ENCODE results near the gene CDH4.

Gene CDH4

GRCh38 chr20:61684136-61684535 lies 432.1 kb downstream of the CDH4 start:
- H3K9me3 ChIP-seq (ENCODE audit: control insufficient read depth, insufficient read depth, low read depth, low read length), result no peaks in the 10 kb centered on the region
- H3K4me1 ChIP-seq (ENCODE audit: control insufficient read depth, insufficient read depth, low read length), result no peaks in the 10 kb centered on the region
- no peaks in the 10 kb centered on the region for H3K36me3 ChIP-seq (ENCODE audit: control insufficient read depth in 2 of 2, insufficient read depth in 1 of 2, low read length in 2 of 2)
- H3K4me3 ChIP-seq (ENCODE audit: low read depth, low read length), result no peak overlapping the region
- POLR2A ChIA-PET, result no interaction called here
- no peak overlapping the region for H3K27ac ChIP-seq (ENCODE audit: extremely low read depth, low read depth, low read length)
- CTCF ChIA-PET, result no interaction called here
- TF ChIP-seq ZNF473 (tag by site-specific recombination; IDR thresholded peaks at IDR 0.05), result no peak

GRCh38 chr20:61684583-61685235 lies 432.6 kb downstream of the CDH4 start:
- H3K4me1 ChIP-seq (ENCODE audit: control insufficient read depth, insufficient read depth, low read length), result no peaks in the 10 kb centered on the region
- H3K36me3 ChIP-seq (ENCODE audit: control insufficient read depth in 2 of 2, insufficient read depth in 1 of 2, low read length in 2 of 2), result no peaks in the 10 kb centered on the region
- H3K9me3 ChIP-seq (ENCODE audit: control insufficient read depth, insufficient read depth, low read depth, low read length), result no peaks in the 10 kb centered on the region
- ChIA-PET CTCF (no interaction called here), POLR2A (no interaction called here)
- TF ChIP-seq SCRT2 (tag by site-specific recombination; IDR thresholded peaks at IDR 0.05) (peak; percentile 84), OVOL3 (tag by site-specific recombination; IDR thresholded peaks at IDR 0.05) (no peak)
- H3K27ac ChIP-seq (ENCODE audit: extremely low read depth, low read depth, low read length), result no peak overlapping the region
- no peak overlapping the region for H3K4me3 ChIP-seq (ENCODE audit: low read depth, low read length)

GRCh38 chr20:61685462-61685861 lies 433.4 kb downstream of the CDH4 start:
- H3K4me3 ChIP-seq (ENCODE audit: low read depth, low read length), result no peak overlapping the region
- CTCF ChIA-PET, result no interaction called here
- POLR2A ChIA-PET, result no interaction called here
- TF ChIP-seq ZNF280D (tag by site-specific recombination; IDR thresholded peaks at IDR 0.05), result no peak
- TF ChIP-seq ZNF19 (tag by site-specific recombination; IDR thresholded peaks at IDR 0.05; ENCODE audit: low read depth), result no peak
- no peak for TF ChIP-seq ZNF768 (tag by site-specific recombination; IDR thresholded peaks at IDR 0.05)
- no peak for TF ChIP-seq ZNF157 (tag by site-specific recombination; IDR thresholded peaks at IDR 0.05)
- TF ChIP-seq ZNF843 (tag by site-specific recombination; IDR thresholded peaks at IDR 0.05), result no peak
- TF ChIP-seq ZNF175 (tag by site-specific recombination; IDR thresholded peaks at IDR 0.05), result no peak
- no peak for TF ChIP-seq ZNF549 (tag by site-specific recombination; IDR thresholded peaks at IDR 0.05)
- no peak for TF ChIP-seq EGR2 (tag by site-specific recombination; IDR thresholded peaks at IDR 0.05; ENCODE audit: low read depth)
- TF ChIP-seq ZNF37A (tag by site-specific recombination; IDR thresholded peaks at IDR 0.05), result no peak
- no peak for TF ChIP-seq ZBTB17 (tag by site-specific recombination; IDR thresholded peaks at IDR 0.05)
- TF ChIP-seq ZNF146 (tag by site-specific recombination; IDR thresholded peaks at IDR 0.05), result no peak
- no peak overlapping the region for H3K27ac ChIP-seq (ENCODE audit: extremely low read depth, low read depth, low read length)
- H3K9me3 ChIP-seq (ENCODE audit: control insufficient read depth, insufficient read depth, low read depth, low read length), result no peaks in the 10 kb centered on the region
- no peaks in the 10 kb centered on the region for H3K36me3 ChIP-seq (ENCODE audit: control insufficient read depth in 2 of 2, insufficient read depth in 1 of 2, low read length in 2 of 2)
- H3K4me1 ChIP-seq (ENCODE audit: control insufficient read depth, insufficient read depth, low read length), result no peaks in the 10 kb centered on the region

- no peak overlapping the region for H3K27ac ChIP-seq (ENCODE audit: extremely low read depth, low read depth, low read length)
- ChIA-PET POLR2A (no interaction called here), CTCF (no interaction called here)
- no peaks in the 10 kb centered on the region for H3K9me3 ChIP-seq (ENCODE audit: control insufficient read depth, insufficient read depth, low read depth, low read length)
- no peak overlapping the region for H3K4me3 ChIP-seq (ENCODE audit: low read depth, low read length)
- TF ChIP-seq ZNF350 (tag by site-specific recombination; IDR thresholded peaks at IDR 0.05), result no peak
- TF ChIP-seq ZBTB8A (tag by site-specific recombination; IDR thresholded peaks at IDR 0.05), result no peak
- no peak for TF ChIP-seq GLI4 (tag by site-specific recombination; IDR thresholded peaks at IDR 0.05)
- TF ChIP-seq TCF7L2 (IDR thresholded peaks at IDR 0.05; ENCODE audit: borderline replicate concordance, low read depth, low read length), result no peak
- TF ChIP-seq, protein P1, sequence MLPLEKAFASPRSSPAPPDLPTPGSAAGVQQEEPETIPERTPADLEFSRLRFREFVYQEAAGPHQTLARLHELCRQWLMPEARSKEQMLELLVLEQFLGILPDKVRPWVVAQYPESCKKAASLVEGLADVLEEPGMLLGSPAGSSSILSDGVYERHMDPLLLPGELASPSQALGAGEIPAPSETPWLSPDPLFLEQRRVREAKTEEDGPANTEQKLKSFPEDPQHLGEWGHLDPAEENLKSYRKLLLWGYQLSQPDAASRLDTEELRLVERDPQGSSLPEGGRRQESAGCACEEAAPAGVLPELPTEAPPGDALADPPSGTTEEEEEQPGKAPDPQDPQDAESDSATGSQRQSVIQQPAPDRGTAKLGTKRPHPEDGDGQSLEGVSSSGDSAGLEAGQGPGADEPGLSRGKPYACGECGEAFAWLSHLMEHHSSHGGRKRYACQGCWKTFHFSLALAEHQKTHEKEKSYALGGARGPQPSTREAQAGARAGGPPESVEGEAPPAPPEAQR (tag by site-specific recombination; IDR thresholded peaks at IDR 0.05), result no peak
- TF ChIP-seq ZSCAN23 (tag by site-specific recombination; IDR thresholded peaks at IDR 0.05), result no peak
- peak; percentile 94 for TF ChIP-seq ZSCAN4 (tag by site-specific recombination; IDR thresholded peaks at IDR 0.05)
- no peaks in the 10 kb centered on the region for H3K36me3 ChIP-seq (ENCODE audit: control insufficient read depth in 2 of 2, insufficient read depth in 1 of 2, low read length in 2 of 2)
- H3K4me1 ChIP-seq (ENCODE audit: control insufficient read depth, insufficient read depth, low read length), result no peaks in the 10 kb centered on the region
Observed at GRCh38 chr20:61686051-61686936, 434.2 kb downstream of the CDH4 start.
